SK-N-SH (cell line): Measurements from ENCODE around the gene DVL1. TPM values are rescaled to one million over a fixed set of nuclear protein-coding genes. Genes with fewer than 3 reads are reported as not detected.

Source experiments
- CTCF ChIA-PET: fragments of 300-600, 350-600 bp; formaldehyde crosslinking; extraction: SDS; loops from one replicate; lab custom pipeline; 2021; lab: Yijun Ruan, JAX
- POLR2A ChIA-PET: fragments of 350-600 bp; sonication (Branson Sonifier 250); formaldehyde crosslinking; extraction: SDS; loops from one replicate; lab custom pipeline; 2020; ENCODE audit warnings: antibody characterized with exemption, inconsistent platforms; lab: Yijun Ruan, JAX
- DNase-seq: peaks from one replicate; pipeline ENCODE4 v3.0.0; 2012
- H2AFZ ChIP-seq: fragments of 200-600 bp; sonication (generic); 2 replicates; pipeline ENCODE4 v1.8.1; 2016; ENCODE audit warnings: antibody characterized with exemption, mild to moderate bottlenecking, low read depth
- H3F3A ChIP-seq: fragments of 200-600 bp; sonication (generic); replicated peaks from 2 replicates; pipeline ENCODE3; 2016; ENCODE audit warnings: antibody characterized with exemption, mild to moderate bottlenecking; ENCODE audit not compliant: insufficient read depth
- H3K27ac ChIP-seq, 2 experiments: fragments of 200-500 bp in 1 of 2; fragments of 200-600 bp in 1 of 2; sonication (Bioruptor generic) in 1 of 2; sonication (generic), shearing (Covaris generic) in 1 of 2; 2 replicates each; pipeline versions ENCODE4 v1.5.1 to v1.6.1; 2014 to 2016; ENCODE audit warnings: low read depth in 2 of 2, inconsistent platforms in 1 of 2, low read length in 1 of 2, mild to moderate bottlenecking in 1 of 2, mixed read lengths in 1 of 2
- H3K27me3 ChIP-seq: fragments of 200-600 bp; sonication (generic), shearing (Covaris generic); 2 replicates; pipeline ENCODE4 v1.6.1; 2016; ENCODE audit warnings: mixed run types; ENCODE audit not compliant: insufficient read depth
- H3K36me3 ChIP-seq, 2 experiments: fragments of 200-500 bp in 1 of 2; fragments of 200-600 bp in 1 of 2; sonication (Bioruptor generic) in 1 of 2; sonication (generic) in 1 of 2; replicated peaks in 1 of 2; 2 replicates each; pipeline versions ENCODE3 to v1.5.1; 2014 to 2016; ENCODE audit warnings: low read length in 1 of 2, mild to moderate bottlenecking in 1 of 2; ENCODE audit not compliant: insufficient read depth in 2 of 2, control insufficient read depth in 1 of 2
- H3K4me1 ChIP-seq, 2 experiments: fragments of 200-500 bp in 1 of 2; fragments of 200-600 bp in 1 of 2; sonication (Bioruptor generic) in 1 of 2; sonication (generic), shearing (Covaris generic) in 1 of 2; 2 replicates each; pipeline versions ENCODE4 v1.5.1 to v1.6.1; 2014 to 2016; ENCODE audit warnings: low read depth in 1 of 2, low read length in 1 of 2, mixed run types in 1 of 2; ENCODE audit not compliant: insufficient read depth in 2 of 2, control insufficient read depth in 1 of 2
- H3K4me2 ChIP-seq: fragments of 200-600 bp; sonication (generic), shearing (Covaris generic); 2 replicates; pipeline ENCODE4 v1.6.1; 2017; ENCODE audit warnings: mixed run types
- H3K4me3 ChIP-seq, 2 experiments: fragments of 200-500 bp in 1 of 2; fragments of 200-600 bp in 1 of 2; sonication (Bioruptor generic) in 1 of 2; sonication (generic), shearing (Covaris generic) in 1 of 2; 2 replicates each; pipeline versions ENCODE4 v1.5.1 to v1.8.1; 2014 to 2016; ENCODE audit warnings: low read depth in 2 of 2, inconsistent platforms in 1 of 2, low read length in 1 of 2, mild to moderate bottlenecking in 1 of 2, mixed read lengths in 1 of 2, moderate library complexity in 1 of 2
- H3K79me2 ChIP-seq: fragments of 200-600 bp; sonication (generic); 2 replicates; pipeline ENCODE4 v1.8.1; 2017; ENCODE audit warnings: mild to moderate bottlenecking; ENCODE audit not compliant: insufficient read depth
- H3K9ac ChIP-seq: fragments of 200-600 bp; sonication (generic); 2 replicates; pipeline ENCODE4 v1.6.1; 2017; ENCODE audit warnings: mixed run types
- H3K9me2 ChIP-seq: fragments of 200-600 bp; sonication (generic); 2 replicates; pipeline ENCODE4 v1.6.1; 2017; ENCODE audit warnings: mixed run types
- H3K9me3 ChIP-seq: fragments of 200-600 bp; sonication (generic); 2 replicates; pipeline ENCODE4 v1.6.1; 2017; ENCODE audit warnings: mixed run types, mild to moderate bottlenecking, moderate library complexity
- H4K20me1 ChIP-seq: fragments of 200-600 bp; sonication (generic); 2 replicates; pipeline ENCODE4 v1.6.1; 2017; ENCODE audit warnings: mild to moderate bottlenecking, mixed run types; ENCODE audit not compliant: insufficient read depth
- EP300 ChIP-seq, 2 experiments: IDR thresholded peaks; 2 replicates each; pipeline versions ENCODE4 v1.4.0 to v1.6.1; 2012; ENCODE audit warnings: borderline replicate concordance in 1 of 2, low read depth in 1 of 2, low read length in 1 of 2
- FOSL2 ChIP-seq: IDR thresholded peaks from 2 replicates; pipeline ENCODE4 v1.4.0; 2012; ENCODE audit warnings: low read depth, mild to moderate bottlenecking, moderate library complexity, borderline replicate concordance
- NRF1 ChIP-seq: IDR thresholded peaks from 2 replicates; pipeline ENCODE4 v1.6.1; 2012; ENCODE audit warnings: low read depth, mild to moderate bottlenecking, low read length
- POLR2AphosphoS5 ChIP-seq: IDR thresholded peaks from 2 replicates; pipeline ENCODE4 v1.6.1; 2012; ENCODE audit warnings: low read depth, low read length
- RAD21 ChIP-seq: IDR thresholded peaks from 2 replicates; pipeline ENCODE4 v1.6.1; 2012; ENCODE audit warnings: mild to moderate bottlenecking, low read length
- RXRA ChIP-seq: IDR thresholded peaks from 2 replicates; pipeline ENCODE4 v1.4.0; 2012; ENCODE audit warnings: low read depth, mild to moderate bottlenecking, borderline replicate concordance
- TAF1 ChIP-seq: IDR thresholded peaks from 2 replicates; pipeline ENCODE4 v1.6.1; 2012; ENCODE audit warnings: low read depth, mild to moderate bottlenecking, low read length, moderate library complexity, borderline replicate concordance
- WGBS: methylation state at CpG from one replicate; pipeline ENCODE4 v1.1.6; 2017; ENCODE audit warnings: low lambda C conversion rate; 5-methylcytosine and 5-hydroxymethylcytosine counted together
- polyA plus RNA-seq, 3 experiments: library from polyadenylated mRNA; depleted of rRNA; stranded (reverse); fragments of >200 nt; gene quantifications; 2 replicates each; pipeline ENCODE4 v1.2.3, GENCODE V29; 2012
- TF ChIP-seq, protein P1 (sequence below): IDR thresholded peaks from 2 replicates; pipeline ENCODE4 v1.6.1; 2012; ENCODE audit warnings: mild to moderate bottlenecking, low read depth, low read length, moderate library complexity
- TF ChIP-seq, protein P2 (sequence below): IDR thresholded peaks from 2 replicates; pipeline ENCODE4 v1.4.0; 2012; ENCODE audit warnings: low read depth
- TF ChIP-seq, protein P3 (sequence below): IDR thresholded peaks from 2 replicates; pipeline ENCODE4 v1.4.0; 2012; ENCODE audit warnings: low read depth, borderline replicate concordance
- TF ChIP-seq, protein P4 (sequence below): fragments of 200-600 bp; sonication (generic); IDR thresholded peaks from 2 replicates; pipeline ENCODE4 v1.6.1; 2017; ENCODE audit warnings: antibody characterized with exemption, mild to moderate bottlenecking, moderate library complexity

DVL1 gene
- polyA plus RNA-seq, 1 of the 3 experiments (the other 2 are of a cell fraction): 32.0 TPM

DNA sequence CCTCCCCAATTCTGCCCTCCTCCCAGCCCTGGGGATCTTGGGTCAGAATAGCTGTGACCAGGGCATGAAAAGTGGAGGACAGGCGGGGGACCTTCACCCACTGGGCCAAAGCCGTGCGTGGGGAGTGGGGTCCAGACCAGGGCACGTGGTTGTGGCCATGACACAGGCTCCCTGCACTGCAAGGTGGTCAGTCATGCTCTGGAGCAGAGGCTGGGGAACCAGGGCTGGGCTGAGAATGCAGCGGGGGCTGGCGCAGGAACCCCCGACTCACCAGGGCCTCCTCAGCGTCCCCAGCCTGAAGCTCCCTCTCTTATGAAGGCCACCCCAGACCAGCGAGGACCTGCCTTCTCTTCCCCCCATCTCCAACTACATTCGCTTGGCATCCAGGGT lies 2.7 kb downstream of the DVL1 start:
- Histone ChIP-seq H3K27ac (no peak overlapping the region), H2AFZ (no peak overlapping the region), H3F3A (no peaks in the 10 kb centered on the region), H3K27me3 (no peaks in the 10 kb centered on the region), H3K9ac (no peak overlapping the region), H3K4me1 (peaks cover 0 to 22% of the 10 kb centered on the region in 2 experiments; a peak in 1 of 4 replicates), H3K4me3 (no peak overlapping the region), H3K9me3 (no peaks in the 10 kb centered on the region), H3K9me2 (no peaks in the 10 kb centered on the region), H4K20me1 (peaks cover 45% of the 10 kb centered on the region), H3K36me3 (no peaks in the 10 kb centered on the region), H3K79me2 (peaks cover 47% of the 10 kb centered on the region), H3K4me2 (peak overlapping the region; percentile 89; the same call in 1 of the 2 replicates)
- 87% methylated on average over 4 of the region's 10 CpGs for WGBS
- DNase-seq: no peak
- POLR2A ChIA-PET: interaction anchor here (1.1 kb wide), 1 partner anchor 67 kb away, joined by 3 read pairs; no protein-coding TSS in a partner anchor
- CTCF ChIA-PET: interaction anchor here (1.0 to 4.8 kb wide), 4 partner anchors 8 to 224 kb away, joined by 3 to 34 read pairs (median 7); no protein-coding TSS in a partner anchor
- TF ChIP-seq, protein P1, sequence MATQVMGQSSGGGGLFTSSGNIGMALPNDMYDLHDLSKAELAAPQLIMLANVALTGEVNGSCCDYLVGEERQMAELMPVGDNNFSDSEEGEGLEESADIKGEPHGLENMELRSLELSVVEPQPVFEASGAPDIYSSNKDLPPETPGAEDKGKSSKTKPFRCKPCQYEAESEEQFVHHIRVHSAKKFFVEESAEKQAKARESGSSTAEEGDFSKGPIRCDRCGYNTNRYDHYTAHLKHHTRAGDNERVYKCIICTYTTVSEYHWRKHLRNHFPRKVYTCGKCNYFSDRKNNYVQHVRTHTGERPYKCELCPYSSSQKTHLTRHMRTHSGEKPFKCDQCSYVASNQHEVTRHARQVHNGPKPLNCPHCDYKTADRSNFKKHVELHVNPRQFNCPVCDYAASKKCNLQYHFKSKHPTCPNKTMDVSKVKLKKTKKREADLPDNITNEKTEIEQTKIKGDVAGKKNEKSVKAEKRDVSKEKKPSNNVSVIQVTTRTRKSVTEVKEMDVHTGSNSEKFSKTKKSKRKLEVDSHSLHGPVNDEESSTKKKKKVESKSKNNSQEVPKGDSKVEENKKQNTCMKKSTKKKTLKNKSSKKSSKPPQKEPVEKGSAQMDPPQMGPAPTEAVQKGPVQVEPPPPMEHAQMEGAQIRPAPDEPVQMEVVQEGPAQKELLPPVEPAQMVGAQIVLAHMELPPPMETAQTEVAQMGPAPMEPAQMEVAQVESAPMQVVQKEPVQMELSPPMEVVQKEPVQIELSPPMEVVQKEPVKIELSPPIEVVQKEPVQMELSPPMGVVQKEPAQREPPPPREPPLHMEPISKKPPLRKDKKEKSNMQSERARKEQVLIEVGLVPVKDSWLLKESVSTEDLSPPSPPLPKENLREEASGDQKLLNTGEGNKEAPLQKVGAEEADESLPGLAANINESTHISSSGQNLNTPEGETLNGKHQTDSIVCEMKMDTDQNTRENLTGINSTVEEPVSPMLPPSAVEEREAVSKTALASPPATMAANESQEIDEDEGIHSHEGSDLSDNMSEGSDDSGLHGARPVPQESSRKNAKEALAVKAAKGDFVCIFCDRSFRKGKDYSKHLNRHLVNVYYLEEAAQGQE: no peak
- TF ChIP-seq TAF1: no peak
- TF ChIP-seq RAD21: no peak
- TF ChIP-seq RXRA: no peak
- TF ChIP-seq, protein P2, sequence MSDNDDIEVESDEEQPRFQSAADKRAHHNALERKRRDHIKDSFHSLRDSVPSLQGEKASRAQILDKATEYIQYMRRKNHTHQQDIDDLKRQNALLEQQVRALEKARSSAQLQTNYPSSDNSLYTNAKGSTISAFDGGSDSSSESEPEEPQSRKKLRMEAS: no peak
- TF ChIP-seq FOSL2: no peak
- TF ChIP-seq EP300 (IDR thresholded peaks at IDR 0.05; ENCODE audit: borderline replicate concordance in 1 of 2, low read depth in 1 of 2, low read length in 1 of 2): no peak
- TF ChIP-seq NRF1: no peak

DNA sequence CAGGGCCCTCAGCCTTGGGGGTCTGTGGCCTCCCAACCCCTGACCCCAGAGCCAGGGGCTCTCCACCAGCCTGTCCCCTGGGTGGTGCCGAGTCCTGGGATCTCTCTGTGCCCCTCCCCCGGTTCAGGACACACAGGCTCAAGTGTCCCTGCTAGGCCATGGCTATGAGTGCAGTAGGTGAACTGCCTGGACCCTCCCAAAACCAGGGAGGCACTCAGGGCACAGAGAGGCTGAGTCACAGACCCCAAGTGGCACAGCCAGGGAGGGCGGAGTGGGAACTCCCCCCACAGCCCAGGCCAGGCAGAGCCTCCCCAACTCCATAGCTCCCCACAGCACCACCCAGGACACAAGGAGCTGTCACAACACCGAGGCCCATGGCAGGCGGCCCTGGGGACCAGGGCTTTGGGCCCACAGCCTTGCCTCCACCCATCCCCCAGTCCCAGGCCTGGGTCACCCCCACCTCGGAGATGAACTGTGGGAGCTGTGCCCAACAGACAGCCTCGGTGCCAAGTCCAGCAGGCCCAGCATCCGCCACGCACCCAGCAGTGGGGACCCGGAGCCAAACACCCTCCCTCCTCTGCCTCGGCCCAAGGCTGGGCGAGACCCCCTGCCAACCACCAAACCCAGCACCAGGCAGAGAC lies 3.2 kb downstream of the DVL1 start:
- H3K27me3 ChIP-seq: no peaks in the 10 kb centered on the region
- no peak overlapping the region for H2AFZ ChIP-seq
- H3K27ac ChIP-seq: no peak overlapping the region
- no peak overlapping the region for H3K9ac ChIP-seq
- no peaks in the 10 kb centered on the region for H3K9me3 ChIP-seq
- no peaks in the 10 kb centered on the region for H3F3A ChIP-seq
- peaks cover 46% of the 10 kb centered on the region for H4K20me1 ChIP-seq
- CTCF ChIA-PET: interaction anchor here (0.7 to 4.8 kb wide), 5 partner anchors 9 to 223 kb away, joined by 3 to 34 read pairs (median 3); no protein-coding TSS in a partner anchor
- POLR2A ChIA-PET: interaction anchor here (1.1 kb wide), 1 partner anchor 68 kb away, joined by 3 read pairs; no protein-coding TSS in a partner anchor
- no peak overlapping the region for H3K4me2 ChIP-seq
- no peak for DNase-seq
- peaks cover 47% of the 10 kb centered on the region for H3K79me2 ChIP-seq
- no CpG with 5 or more reads among the region's 12 CpGs for WGBS
- peaks cover 0 to 19% of the 10 kb centered on the region in 2 experiments; a peak in 1 of 4 replicates for H3K4me1 ChIP-seq
- H3K9me2 ChIP-seq: no peaks in the 10 kb centered on the region
- no peak overlapping the region for H3K4me3 ChIP-seq
- H3K36me3 ChIP-seq: no peaks in the 10 kb centered on the region
- TF ChIP-seq FOSL2 (no peak), EP300 (IDR thresholded peaks at IDR 0.05; ENCODE audit: borderline replicate concordance in 1 of 2, low read depth in 1 of 2, low read length in 1 of 2) (no peak), POLR2AphosphoS5 (no peak)
- TF ChIP-seq, protein P3, sequence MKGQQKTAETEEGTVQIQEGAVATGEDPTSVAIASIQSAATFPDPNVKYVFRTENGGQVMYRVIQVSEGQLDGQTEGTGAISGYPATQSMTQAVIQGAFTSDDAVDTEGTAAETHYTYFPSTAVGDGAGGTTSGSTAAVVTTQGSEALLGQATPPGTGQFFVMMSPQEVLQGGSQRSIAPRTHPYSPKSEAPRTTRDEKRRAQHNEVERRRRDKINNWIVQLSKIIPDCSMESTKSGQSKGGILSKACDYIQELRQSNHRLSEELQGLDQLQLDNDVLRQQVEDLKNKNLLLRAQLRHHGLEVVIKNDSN: no peak
- TF ChIP-seq, protein P2: no peak
- TF ChIP-seq, protein P4, sequence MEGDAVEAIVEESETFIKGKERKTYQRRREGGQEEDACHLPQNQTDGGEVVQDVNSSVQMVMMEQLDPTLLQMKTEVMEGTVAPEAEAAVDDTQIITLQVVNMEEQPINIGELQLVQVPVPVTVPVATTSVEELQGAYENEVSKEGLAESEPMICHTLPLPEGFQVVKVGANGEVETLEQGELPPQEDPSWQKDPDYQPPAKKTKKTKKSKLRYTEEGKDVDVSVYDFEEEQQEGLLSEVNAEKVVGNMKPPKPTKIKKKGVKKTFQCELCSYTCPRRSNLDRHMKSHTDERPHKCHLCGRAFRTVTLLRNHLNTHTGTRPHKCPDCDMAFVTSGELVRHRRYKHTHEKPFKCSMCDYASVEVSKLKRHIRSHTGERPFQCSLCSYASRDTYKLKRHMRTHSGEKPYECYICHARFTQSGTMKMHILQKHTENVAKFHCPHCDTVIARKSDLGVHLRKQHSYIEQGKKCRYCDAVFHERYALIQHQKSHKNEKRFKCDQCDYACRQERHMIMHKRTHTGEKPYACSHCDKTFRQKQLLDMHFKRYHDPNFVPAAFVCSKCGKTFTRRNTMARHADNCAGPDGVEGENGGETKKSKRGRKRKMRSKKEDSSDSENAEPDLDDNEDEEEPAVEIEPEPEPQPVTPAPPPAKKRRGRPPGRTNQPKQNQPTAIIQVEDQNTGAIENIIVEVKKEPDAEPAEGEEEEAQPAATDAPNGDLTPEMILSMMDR: no peak
- TF ChIP-seq, protein P1: no peak
